ENCODE data around the gene C1orf56. TPM values are rescaled to one million over a fixed set of nuclear protein-coding genes. Genes with fewer than 3 reads are reported as not detected.

Gene C1orf56
- total RNA-seq, 3 donors from 2014 or later (not counting 1 experiment from before 2014, with no cell fraction given): 1.6 to 3.3 (median 1.9) TPM

DNA sequence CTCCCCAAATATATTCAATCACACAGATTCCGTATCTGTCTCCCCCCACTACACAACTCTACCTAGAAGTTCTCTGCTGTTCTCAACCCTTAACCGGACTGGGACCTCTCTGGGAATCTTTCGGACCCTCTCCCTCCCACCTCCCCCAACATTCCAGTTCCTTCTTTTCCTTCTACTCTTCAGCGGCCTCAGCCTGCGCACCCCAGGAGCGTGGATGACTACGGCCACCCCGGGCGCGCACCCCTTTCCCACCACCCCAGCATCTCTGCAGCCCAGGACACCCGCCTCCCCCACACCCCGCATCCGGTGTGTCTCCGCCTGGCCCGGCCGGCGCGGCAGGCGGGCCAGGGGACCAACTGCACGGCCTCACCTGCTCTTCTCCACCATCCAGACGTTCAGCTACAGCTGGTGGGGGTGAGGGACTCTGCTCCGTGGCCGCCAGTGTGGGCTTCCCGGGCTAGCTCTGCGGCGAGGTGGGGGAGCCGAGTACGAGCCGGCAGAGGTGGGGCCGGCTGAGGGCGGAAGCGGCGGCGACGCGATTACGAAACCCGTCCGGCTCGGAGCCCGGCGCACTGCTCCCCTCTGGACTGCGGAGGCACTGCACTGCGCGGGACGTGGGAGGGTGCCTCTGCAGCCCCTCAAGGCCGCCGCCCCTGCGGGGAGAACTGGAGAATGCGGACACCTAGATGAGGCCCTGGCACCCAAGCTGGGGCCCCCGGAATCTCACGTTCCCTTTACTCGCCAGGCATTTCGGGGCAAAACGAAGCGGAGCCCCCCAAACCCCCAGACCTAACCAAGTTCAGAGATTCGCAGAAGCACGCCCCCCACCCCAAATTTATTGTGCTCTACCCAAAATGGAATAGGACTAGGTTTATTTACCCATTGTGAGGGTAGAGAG, 11.8 kb downstream of the C1orf56 start, which contains the start of gene CDC42SE1:
Gene CDC42SE1 (minus strand): TSS at position 514 of the 898 bp plus-strand sequence. CDS start 3,892 bp downstream, outside the sequence.
- 0% methylated on average over 56 of the region's 58 CpGs for WGBS (ENCODE audit: insufficient coverage)
- Mint-ChIP-seq H3K27ac (peak within 1 kb of the TSS; percentile 98 to 99), H3K27me3 (ENCODE audit: low read depth in 2 of 2) (no peaks in the 10 kb centered on the region), H3K4me3 (peak within 1 kb of the TSS; percentile 92), H3K4me1 (peaks cover 64 to 68% of the 10 kb centered on the region in 2 donors), H3K9me3 (no peaks in the 10 kb centered on the region), H3K36me3 (peaks cover 26% of the 10 kb centered on the region)
- peak; percentile 84 to 94 for DNase-seq
- intact Hi-C loops (cut with micrococcal nuclease): loop anchor here (1.0 to 5.0 kb wide), 5 partner anchors 11 to 487 kb away; partner anchors contain the start of genes GABPB2, PRUNE1 and ZNF687
- peak within 1 kb of the TSS; percentile 95 for H3K4me3 ChIP-seq (ENCODE audit: low read length)
- peaks cover 24% of the 10 kb centered on the region for H3K36me3 ChIP-seq (ENCODE audit: control insufficient read depth, insufficient read depth, low read length)
- H3K9me3 ChIP-seq (ENCODE audit: control insufficient read depth, insufficient read depth, low read length): no peaks in the 10 kb centered on the region
- ATAC-seq: peak; percentile 56 to 83 (median 67)
- peaks cover 41% of the 10 kb centered on the region for H3K4me1 ChIP-seq (ENCODE audit: control insufficient read depth, insufficient read depth, low read length)
- no peaks in the 10 kb centered on the region for H3K27me3 ChIP-seq (ENCODE audit: control insufficient read depth, insufficient read depth, low read length)
- TF ChIP-seq, protein P1, sequence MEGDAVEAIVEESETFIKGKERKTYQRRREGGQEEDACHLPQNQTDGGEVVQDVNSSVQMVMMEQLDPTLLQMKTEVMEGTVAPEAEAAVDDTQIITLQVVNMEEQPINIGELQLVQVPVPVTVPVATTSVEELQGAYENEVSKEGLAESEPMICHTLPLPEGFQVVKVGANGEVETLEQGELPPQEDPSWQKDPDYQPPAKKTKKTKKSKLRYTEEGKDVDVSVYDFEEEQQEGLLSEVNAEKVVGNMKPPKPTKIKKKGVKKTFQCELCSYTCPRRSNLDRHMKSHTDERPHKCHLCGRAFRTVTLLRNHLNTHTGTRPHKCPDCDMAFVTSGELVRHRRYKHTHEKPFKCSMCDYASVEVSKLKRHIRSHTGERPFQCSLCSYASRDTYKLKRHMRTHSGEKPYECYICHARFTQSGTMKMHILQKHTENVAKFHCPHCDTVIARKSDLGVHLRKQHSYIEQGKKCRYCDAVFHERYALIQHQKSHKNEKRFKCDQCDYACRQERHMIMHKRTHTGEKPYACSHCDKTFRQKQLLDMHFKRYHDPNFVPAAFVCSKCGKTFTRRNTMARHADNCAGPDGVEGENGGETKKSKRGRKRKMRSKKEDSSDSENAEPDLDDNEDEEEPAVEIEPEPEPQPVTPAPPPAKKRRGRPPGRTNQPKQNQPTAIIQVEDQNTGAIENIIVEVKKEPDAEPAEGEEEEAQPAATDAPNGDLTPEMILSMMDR (IDR thresholded peaks at IDR 0.05): peak; percentile 78
- peak within 1 kb of the TSS; percentile 89 for H3K27ac ChIP-seq (ENCODE audit: low read length)

DNA sequence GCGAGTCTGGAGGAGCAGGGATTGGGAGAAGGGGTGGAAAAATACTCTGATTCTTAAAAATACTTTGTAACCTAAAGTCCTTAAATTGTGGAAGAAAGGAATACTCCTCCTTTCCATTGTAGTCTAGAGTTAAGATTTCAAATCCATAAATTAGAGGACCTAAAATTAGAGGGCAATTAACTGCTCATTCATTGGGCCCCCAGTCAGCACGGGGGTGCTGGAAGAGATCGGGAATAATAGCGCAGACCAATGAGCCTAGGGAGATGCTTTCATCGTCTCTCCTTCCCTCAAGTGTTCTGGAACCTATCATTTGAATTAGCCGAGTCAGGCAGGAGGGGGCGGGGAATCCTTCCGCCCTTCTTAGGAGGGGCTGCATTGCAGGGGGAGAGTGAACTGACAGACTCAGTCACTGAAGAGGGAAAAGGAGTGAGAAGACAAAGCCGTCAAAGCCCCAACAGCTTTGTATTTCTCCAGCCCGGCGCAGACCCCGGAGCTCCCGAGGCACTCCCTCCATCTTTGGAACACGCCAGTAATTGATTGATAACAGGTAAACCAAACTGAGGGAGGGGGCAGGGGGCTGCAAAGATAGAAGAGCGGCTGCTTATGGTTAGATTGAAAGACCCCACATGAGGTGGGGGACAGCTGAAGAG, 12.6 kb downstream of the C1orf56 start, which contains the start of gene MLLT11:
Gene MLLT11 (plus strand): TSS at position 391 of the 650 bp plus-strand sequence. CDS start 6,828 bp downstream, outside the sequence.
- DNase-seq (peak in 1 of 2 donors; percentile 51), ATAC-seq (no peak)
- TF ChIP-seq, protein P1 (IDR thresholded peaks at IDR 0.05): no peak
- intact Hi-C loops (cut with micrococcal nuclease): no loop called here
- H3K4me1 ChIP-seq (ENCODE audit: control insufficient read depth, insufficient read depth, low read length): peaks cover 35% of the 10 kb centered on the region
- Mint-ChIP-seq H3K9me3 (no peaks in the 10 kb centered on the region), H3K27me3 (ENCODE audit: low read depth in 2 of 2) (no peaks in the 10 kb centered on the region), H3K4me1 (peaks cover 56 to 60% of the 10 kb centered on the region in 2 donors), H3K27ac (peak within 1 kb of the TSS; percentile 98 to 99), H3K4me3 (peak within 1 kb of the TSS; percentile 92), H3K36me3 (peaks cover 19% of the 10 kb centered on the region)
- H3K27ac ChIP-seq (ENCODE audit: low read length): peak within 1 kb of the TSS; percentile 89
- WGBS (ENCODE audit: insufficient coverage): 10% methylated on average over 12 of the region's 15 CpGs
- peak within 1 kb of the TSS; percentile 95 for H3K4me3 ChIP-seq (ENCODE audit: low read length)
- no peaks in the 10 kb centered on the region for H3K9me3 ChIP-seq (ENCODE audit: control insufficient read depth, insufficient read depth, low read length)
- H3K36me3 ChIP-seq (ENCODE audit: control insufficient read depth, insufficient read depth, low read length): peaks cover 16% of the 10 kb centered on the region
- no peaks in the 10 kb centered on the region for H3K27me3 ChIP-seq (ENCODE audit: control insufficient read depth, insufficient read depth, low read length)

DNA sequence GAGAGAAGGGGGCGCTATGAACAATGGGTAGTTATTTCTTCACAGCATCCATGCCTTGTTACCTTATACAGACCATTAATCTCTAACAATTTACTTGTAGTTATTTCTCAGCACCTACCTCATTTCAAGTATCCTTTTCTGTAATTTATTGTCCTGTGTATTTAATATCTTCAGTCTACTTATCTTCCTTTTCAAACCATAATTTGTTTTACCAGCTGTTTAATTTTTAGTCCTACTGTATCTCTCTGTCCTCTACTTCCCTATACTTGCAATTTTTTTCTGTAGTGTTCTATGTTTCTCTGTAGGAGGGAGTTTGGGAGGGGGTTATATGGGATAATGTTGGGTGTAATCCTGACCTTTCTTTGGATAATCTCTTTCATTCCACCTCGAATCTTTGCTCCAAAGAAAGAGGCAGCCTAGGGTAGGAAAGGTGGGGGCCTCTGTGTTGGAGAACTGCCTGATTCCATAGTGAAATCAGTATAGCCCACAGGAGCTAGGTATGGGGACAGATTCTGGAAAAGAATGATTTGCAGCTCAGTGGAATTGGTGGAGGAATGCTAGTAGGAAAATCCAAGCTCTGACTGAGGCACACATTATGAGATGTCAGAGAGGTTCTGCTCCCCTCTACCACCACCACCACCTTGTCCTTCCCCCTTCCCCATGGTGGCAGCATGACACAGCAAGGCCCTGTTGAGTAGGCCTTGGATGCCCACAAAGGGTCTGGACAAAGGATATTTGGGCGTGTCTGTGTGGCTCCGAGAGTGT, 13.3 kb downstream of the C1orf56 start:
- Histone ChIP-seq H3K27me3 (ENCODE audit: control insufficient read depth, insufficient read depth, low read length) (no peaks in the 10 kb centered on the region), H3K4me3 (ENCODE audit: low read length) (peak overlapping the region; percentile 95), H3K4me1 (ENCODE audit: control insufficient read depth, insufficient read depth, low read length) (peaks cover 28% of the 10 kb centered on the region), H3K36me3 (ENCODE audit: control insufficient read depth, insufficient read depth, low read length) (peaks cover 9% of the 10 kb centered on the region), H3K9me3 (ENCODE audit: control insufficient read depth, insufficient read depth, low read length) (no peaks in the 10 kb centered on the region), H3K27ac (ENCODE audit: low read length) (peak overlapping the region; percentile 89)
- DNase-seq (no peak), ATAC-seq (no peak)
- intact Hi-C loops (cut with micrococcal nuclease): no loop called here
- WGBS (ENCODE audit: insufficient coverage): 90% methylated on average over 1 of the region's 4 CpGs
- Mint-ChIP-seq H3K4me1 (peaks cover 53 to 54% of the 10 kb centered on the region in 2 donors), H3K27me3 (ENCODE audit: low read depth in 2 of 2) (no peaks in the 10 kb centered on the region), H3K9me3 (no peaks in the 10 kb centered on the region), H3K4me3 (peak overlapping the region; percentile 92), H3K27ac (peak overlapping the region; percentile 98 to 99), H3K36me3 (peaks cover 12% of the 10 kb centered on the region)
- TF ChIP-seq, protein P1 (IDR thresholded peaks at IDR 0.05): no peak
